ENCODE measurements around the gene MOB4.
"Not testable (repeated sequence)": the region's sequence is repeated elsewhere in the genome, so short reads cannot be mapped to it uniquely, and the experiment has no call there.

The MOB4 gene

DNA sequence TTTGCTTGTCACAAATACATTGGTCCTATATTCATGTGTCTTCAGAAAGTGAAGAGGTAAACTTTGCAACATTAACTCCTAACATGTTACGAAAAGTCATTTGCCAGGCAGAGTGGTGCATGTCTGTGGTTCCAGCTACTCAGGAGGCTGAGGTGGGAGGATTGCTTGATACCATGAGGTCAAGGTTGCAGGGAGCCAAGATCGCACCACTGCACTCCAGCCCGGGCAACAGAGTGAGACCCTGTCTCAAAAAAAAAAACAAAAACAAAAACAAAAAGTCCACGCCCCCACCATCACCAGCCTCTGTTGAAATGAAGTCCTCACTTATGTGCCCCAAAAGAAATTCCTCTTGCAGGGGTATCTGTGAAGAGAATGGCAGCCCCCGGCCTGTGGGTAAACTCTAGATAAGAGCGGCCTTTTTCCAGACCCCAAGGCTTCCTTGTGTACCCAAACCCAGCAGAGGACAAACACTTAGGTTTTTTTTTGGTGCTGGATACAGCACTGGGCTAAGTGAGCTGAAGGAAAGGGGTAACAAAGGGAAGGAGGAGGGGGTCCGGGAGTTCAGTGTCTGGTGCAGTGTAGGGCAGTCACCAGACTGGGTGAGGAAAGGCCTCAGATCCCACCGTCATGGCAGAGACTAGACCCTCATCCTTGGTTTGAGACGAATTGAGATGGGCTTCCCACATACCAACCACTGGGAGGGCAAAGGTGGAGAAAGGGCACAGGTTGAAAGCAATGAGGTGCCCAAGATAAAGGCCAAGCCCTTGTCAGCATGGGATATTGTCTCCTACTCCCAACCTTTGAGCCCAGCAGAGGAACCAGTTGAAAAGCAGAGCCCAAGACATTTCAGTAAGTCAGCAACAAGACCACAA, 35.5 kb upstream of the MOB4 start:
- H4K20me1 ChIP-seq (ENCODE audit: insufficient read depth, low read length): no peaks in the 10 kb centered on the region
- peaks cover 37% of the 10 kb centered on the region for H3K36me3 ChIP-seq (ENCODE audit: insufficient read depth, low read length)
- H3F3A ChIP-seq (ENCODE audit: insufficient read depth, low read length): 0 out of 2 replicates have a peak, but pooled peaks cover 3% of the 10 kb centered on the region
- H3K79me2 ChIP-seq (ENCODE audit: insufficient read depth, low read length): no peaks in the 10 kb centered on the region
- H3K4me1 ChIP-seq (ENCODE audit: insufficient read depth, low read length, severe bottlenecking): no peaks in the 10 kb centered on the region
- H3K27me3 ChIP-seq (ENCODE audit: insufficient read depth, low read length): no peaks in the 10 kb centered on the region
- peaks cover 5% of the 10 kb centered on the region; the same call in 1 of the 2 replicates for H3K9me3 ChIP-seq (ENCODE audit: low read length)
- no peak overlapping the region for H3K4me3 ChIP-seq (ENCODE audit: low read depth, low read length, poor library complexity, severe bottlenecking)
- H2AFZ ChIP-seq (ENCODE audit: low read length): no peak overlapping the region
- TF ChIP-seq EZH2 (IDR thresholded peaks at IDR 0.05; ENCODE audit: borderline replicate concordance, low read length): no peak
- TF ChIP-seq, protein P1, sequence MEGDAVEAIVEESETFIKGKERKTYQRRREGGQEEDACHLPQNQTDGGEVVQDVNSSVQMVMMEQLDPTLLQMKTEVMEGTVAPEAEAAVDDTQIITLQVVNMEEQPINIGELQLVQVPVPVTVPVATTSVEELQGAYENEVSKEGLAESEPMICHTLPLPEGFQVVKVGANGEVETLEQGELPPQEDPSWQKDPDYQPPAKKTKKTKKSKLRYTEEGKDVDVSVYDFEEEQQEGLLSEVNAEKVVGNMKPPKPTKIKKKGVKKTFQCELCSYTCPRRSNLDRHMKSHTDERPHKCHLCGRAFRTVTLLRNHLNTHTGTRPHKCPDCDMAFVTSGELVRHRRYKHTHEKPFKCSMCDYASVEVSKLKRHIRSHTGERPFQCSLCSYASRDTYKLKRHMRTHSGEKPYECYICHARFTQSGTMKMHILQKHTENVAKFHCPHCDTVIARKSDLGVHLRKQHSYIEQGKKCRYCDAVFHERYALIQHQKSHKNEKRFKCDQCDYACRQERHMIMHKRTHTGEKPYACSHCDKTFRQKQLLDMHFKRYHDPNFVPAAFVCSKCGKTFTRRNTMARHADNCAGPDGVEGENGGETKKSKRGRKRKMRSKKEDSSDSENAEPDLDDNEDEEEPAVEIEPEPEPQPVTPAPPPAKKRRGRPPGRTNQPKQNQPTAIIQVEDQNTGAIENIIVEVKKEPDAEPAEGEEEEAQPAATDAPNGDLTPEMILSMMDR (IDR thresholded peaks at IDR 0.05; ENCODE audit: low read length): no peak
- no peak overlapping the region for H3K27ac ChIP-seq (ENCODE audit: low read depth, low read length, poor library complexity, severe bottlenecking)
- H3K9ac ChIP-seq (ENCODE audit: low read length): no peak overlapping the region
- H3K9me2 ChIP-seq (ENCODE audit: low read depth, low read length): no peaks in the 10 kb centered on the region
- no peak overlapping the region for H3K4me2 ChIP-seq (ENCODE audit: low read length)

DNA sequence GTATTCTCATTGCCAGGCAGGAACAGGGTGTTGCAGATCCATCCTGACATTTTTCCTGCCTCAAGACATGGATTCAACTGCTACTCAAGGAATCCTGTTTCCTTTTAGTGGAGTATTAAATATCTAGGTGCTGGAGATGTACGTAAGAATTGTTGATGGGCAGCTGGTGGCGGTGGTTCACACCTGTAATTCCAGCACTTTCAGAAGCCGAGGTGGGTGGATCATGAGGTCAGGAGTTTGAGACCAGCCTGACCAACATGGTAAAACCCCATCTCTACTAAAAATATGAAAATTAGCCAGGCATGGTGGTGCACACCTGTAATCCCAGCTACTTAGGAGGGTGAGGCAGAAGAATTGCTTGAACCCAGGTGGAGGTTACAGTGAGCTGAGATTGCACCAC, 31.6 kb upstream of the MOB4 start:
- H3K27ac ChIP-seq (ENCODE audit: low read depth, low read length, poor library complexity, severe bottlenecking); H3K27me3 ChIP-seq (ENCODE audit: insufficient read depth, low read length); H3F3A ChIP-seq (ENCODE audit: insufficient read depth, low read length); H3K4me2 ChIP-seq (ENCODE audit: low read length); H3K4me3 ChIP-seq (ENCODE audit: low read depth, low read length, poor library complexity, severe bottlenecking); H3K79me2 ChIP-seq (ENCODE audit: insufficient read depth, low read length); H3K9me2 ChIP-seq (ENCODE audit: low read depth, low read length); H3K9me3 ChIP-seq (ENCODE audit: low read length); H3K9ac ChIP-seq (ENCODE audit: low read length); H2AFZ ChIP-seq (ENCODE audit: low read length); H4K20me1 ChIP-seq (ENCODE audit: insufficient read depth, low read length); H3K4me1 ChIP-seq (ENCODE audit: insufficient read depth, low read length, severe bottlenecking): not testable (repeated sequence)
- H3K36me3 ChIP-seq (ENCODE audit: insufficient read depth, low read length): peaks cover 53% of the 10 kb centered on the region

DNA sequence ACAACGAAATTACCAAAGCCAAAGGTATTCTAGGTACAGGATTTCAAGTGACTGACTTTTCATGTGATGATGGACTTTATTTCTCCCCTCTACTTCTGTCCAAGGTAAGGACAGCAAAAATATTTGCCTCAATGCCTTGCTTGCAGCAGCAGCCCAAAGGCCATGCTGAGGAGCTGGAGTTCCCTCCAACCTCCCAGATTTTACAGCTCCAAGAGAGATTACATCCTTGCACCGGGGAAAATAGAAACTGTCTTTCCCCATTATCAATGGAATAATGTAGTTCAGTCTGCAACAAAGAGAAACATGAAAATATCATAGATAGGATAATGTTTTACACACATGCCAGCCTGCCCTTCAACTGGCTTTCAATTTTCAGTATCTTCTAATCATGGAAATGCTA, 29.7 kb upstream of the MOB4 start:
- Histone ChIP-seq H4K20me1 (ENCODE audit: insufficient read depth, low read length) (no peaks in the 10 kb centered on the region), H3K9me3 (ENCODE audit: low read length) (peaks cover 5% of the 10 kb centered on the region; the same call in 1 of the 2 replicates), H3K27ac (ENCODE audit: low read depth, low read length, poor library complexity, severe bottlenecking) (no peak overlapping the region), H3K27me3 (ENCODE audit: insufficient read depth, low read length) (no peaks in the 10 kb centered on the region), H3K36me3 (ENCODE audit: insufficient read depth, low read length) (peaks cover 72% of the 10 kb centered on the region), H3K9ac (ENCODE audit: low read length) (no peak overlapping the region), H3K79me2 (ENCODE audit: insufficient read depth, low read length) (no peaks in the 10 kb centered on the region), H3K9me2 (ENCODE audit: low read depth, low read length) (no peaks in the 10 kb centered on the region), H3K4me2 (ENCODE audit: low read length) (no peak overlapping the region), H3F3A (ENCODE audit: insufficient read depth, low read length) (peaks cover 10% of the 10 kb centered on the region; the same call in 1 of the 2 replicates), H3K4me1 (ENCODE audit: insufficient read depth, low read length, severe bottlenecking) (no peaks in the 10 kb centered on the region), H3K4me3 (ENCODE audit: low read depth, low read length, poor library complexity, severe bottlenecking) (no peak overlapping the region), H2AFZ (ENCODE audit: low read length) (no peak overlapping the region)
- TF ChIP-seq, protein P1 (IDR thresholded peaks at IDR 0.05; ENCODE audit: low read length): no peak
- no peak for TF ChIP-seq EZH2 (IDR thresholded peaks at IDR 0.05; ENCODE audit: borderline replicate concordance, low read length)
